Measurements from ENCODE around the gene NDUFS8.

NDUFS8 gene

DNA sequence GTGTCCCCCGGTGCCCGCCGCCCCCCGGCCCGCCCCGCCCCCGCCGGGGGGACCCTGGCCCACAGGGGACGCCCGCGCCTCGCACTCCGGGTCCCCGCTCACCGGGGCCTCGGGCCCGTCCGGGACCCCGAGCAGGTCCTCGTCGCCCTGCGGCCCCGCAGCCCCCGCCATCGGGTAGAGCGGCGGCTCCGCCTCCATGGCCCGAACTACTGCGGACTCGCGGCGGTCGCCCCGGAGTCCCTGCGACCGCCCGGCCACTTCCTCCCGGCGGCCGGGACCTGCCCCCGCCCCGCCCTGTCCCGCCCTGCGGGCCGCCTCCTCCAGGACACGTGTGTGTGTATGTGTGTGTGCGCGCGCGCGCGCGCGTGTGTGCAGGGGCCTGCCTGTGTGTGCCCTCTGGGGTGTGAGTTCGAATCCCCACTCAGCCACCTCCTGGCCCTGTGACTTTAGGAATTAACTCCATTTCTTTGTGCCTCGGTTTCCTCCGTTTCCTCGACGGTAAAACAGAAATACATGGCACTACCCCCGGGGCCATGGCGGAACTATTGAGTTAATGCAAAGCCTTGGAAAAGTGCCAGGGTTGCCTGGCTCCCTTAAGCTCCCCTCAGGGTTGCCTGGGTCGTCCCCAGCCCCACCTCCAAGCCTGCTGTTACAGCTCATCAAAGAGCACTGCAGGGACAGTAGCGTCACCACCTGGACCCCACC lies 26.5 kb upstream of the NDUFS8 start, which contains the start of gene UNC93B1:
Gene UNC93B1 (minus strand): TSS at position 252 of the 705 bp plus-strand sequence. CDS start 54 bp downstream, at position 198.
- DNase-seq = peak; percentile 75

DNA sequence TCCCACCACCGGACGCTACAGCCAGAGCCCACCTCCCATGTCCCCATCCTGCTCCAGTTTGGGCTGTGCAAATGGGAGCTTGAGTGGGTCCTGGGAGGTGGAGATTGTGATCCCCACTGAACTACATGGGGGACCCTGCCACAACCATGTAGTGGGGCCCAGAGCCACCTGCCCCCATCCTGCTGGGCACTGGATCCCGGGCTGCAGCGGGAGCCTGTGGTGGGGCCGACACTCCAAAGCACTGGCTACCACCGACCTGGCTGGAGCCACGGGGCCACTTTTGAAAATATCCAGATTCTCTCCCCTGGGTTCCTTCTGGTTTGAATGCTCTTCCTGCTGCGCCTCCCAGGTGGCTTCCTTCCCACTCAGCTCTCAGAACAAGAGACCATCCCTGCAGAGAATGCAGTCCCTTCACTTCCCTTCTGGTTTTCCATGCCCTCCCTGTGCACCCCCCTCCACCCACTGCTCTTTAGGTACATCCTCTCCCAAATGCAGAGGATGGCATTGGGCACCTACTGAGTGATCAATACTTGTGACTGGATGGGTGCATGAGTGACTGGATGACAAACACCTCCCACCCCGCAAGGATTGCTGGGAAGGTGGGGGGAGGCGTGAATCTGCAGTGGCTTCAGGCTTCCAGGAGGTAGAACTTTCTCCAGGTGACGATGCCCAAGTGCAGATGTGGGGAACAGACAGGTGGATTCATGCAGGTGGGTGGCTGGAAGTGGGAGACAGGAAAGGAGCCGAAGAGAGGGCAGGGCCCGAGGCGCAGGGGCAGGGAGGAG lies 25.7 kb upstream of the NDUFS8 start:
- peak; percentile 20 for DNase-seq

DNA sequence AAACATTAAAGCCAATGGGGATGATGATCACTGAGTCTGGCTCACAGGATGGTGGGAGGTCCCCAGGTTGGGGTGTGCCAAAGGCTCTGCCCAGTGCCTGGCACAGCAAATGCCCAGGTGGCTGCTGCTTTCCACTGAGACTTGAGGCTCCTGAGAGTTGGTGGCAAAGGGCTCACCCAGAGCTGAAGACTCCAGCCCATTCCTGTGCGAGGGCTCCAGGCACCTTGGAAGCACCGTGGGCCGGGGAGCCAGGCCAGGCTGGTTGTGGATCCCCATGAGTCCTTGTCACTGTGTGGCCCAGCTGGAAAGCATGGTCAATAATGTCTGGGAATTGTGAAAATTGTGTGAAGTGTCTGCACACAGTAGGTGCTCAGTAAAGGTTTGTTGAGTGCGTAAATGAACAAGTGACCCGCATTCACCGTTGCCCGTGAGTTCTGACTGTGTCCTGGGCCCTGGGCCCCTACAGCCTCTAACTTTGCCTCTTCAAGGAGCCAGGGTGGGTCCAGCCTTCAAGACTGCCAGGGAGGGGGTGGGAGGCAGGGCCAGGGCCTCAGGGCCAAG lies 23.8 kb upstream of the NDUFS8 start:
- no peak for DNase-seq

DNA sequence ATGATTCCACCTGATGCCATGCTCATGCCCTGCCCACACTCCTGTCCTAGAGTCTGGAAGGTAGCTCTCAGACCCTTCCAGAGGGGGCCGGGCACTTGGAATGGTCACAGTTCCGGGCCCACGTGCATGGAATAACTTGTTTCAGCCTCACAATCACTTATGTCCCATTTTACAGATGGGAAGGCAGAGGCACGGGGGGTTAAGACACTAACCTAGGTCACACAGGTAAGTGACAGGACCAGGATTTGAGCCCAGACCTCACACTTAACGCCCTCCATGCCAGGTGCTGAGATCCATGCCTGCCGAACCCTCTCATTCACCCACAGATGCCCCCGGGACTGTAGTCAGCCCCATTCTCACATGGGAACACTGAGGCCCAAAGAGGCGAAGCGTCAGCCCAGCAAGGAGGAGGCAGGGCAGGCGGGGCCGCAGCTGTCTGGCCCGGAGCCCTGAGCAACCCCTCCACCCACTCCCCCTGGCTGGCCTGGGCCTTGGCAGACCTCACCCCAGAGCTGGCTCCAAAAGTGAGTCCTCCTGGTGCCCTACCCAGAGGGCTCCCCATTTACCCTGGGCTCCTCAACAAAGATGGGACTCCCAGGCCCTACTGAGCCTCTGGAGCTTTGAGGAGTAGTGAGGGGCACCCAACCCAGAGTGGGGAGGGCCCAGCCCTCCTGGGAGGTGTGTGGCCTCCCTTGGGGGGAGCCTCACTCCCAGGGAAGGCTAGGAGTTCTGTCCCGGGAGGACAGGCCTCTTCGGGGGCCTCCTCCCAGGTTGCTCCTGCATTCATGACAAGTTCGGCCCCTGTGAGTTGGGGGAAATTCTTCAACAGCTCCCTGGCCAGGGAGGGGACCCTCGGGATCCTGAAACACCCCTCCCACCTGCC lies 22.7 kb upstream of the NDUFS8 start:
- DNase-seq = no peak

DNA sequence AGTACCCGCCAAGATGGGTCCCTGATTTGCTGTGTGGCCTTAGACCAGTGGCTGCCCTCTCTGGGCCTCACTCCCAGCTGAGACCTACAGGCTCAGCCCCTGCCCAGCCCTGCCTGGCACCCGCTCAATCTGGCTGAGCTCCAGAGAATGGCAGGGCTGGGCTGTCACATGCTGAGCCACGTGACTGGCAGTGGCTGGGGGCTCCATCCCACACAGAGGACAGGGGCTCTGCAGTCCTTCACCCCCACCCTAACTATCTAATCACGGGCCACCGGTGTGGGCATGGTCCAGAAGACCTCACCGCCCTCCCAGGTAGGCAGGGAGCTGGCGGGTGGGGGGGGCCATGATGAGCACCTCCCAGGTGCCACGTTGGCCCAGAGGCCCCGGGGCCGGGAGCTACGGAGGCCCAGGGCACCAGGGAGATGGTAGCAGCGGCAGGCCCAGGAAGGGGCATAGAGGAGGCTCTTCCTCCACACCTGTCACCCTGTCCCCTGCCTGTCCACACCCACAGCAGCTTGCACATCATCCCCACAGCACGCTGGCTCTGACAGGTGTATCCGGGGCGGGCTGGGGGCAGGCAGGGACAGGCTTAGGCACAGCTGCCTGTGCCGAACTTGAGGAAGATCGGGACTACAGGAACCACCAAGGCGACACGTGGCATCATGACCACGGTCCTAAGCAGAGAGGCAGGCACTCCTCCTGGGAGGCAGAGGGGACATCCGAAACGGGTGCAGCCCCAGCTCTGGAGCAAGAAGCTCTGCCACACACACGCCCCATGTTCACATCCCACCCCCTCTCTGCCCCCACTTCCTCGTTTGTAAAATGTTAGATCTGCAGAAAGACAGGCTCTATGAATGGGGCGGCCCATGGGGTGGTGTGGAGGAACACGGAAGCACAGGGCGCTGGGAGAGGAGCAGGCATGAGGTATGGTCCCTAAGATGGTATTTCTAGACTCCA lies 21.8 kb upstream of the NDUFS8 start:
- peak; percentile 39 for DNase-seq

DNA sequence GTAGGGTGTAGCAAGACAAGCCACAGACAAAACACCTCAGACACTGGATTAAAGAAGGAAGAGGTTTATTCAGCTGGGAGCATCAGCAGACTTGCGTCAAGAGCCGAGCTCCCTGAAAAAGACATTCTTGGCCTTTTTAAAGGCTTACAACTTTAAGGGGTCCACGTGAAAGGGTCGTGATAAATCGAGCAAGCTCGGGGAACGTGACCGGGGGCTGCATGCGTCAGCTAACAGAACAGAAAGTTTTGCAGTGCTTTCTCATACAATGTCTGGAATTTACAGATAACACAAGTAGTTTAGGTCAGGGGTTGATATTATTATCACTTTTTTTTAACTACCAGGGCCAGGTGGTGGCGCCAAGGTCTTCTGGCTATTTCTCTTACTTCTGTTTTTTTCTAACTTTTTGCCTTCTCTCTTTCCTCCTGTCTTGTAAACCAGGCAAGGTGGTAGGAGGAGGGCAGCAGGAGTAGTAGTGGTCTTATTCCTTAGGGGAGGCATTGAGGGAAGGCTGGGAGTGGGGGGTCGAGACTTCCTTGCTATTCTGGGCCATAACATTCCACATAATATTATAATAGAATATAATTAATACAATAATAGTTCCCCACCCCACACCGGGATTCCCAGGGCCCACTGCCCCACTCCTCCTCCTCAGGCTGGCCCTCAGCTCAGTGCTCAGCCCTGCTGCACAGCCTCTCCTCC lies 20.9 kb upstream of the NDUFS8 start:
- DNase-seq = no peak

DNA sequence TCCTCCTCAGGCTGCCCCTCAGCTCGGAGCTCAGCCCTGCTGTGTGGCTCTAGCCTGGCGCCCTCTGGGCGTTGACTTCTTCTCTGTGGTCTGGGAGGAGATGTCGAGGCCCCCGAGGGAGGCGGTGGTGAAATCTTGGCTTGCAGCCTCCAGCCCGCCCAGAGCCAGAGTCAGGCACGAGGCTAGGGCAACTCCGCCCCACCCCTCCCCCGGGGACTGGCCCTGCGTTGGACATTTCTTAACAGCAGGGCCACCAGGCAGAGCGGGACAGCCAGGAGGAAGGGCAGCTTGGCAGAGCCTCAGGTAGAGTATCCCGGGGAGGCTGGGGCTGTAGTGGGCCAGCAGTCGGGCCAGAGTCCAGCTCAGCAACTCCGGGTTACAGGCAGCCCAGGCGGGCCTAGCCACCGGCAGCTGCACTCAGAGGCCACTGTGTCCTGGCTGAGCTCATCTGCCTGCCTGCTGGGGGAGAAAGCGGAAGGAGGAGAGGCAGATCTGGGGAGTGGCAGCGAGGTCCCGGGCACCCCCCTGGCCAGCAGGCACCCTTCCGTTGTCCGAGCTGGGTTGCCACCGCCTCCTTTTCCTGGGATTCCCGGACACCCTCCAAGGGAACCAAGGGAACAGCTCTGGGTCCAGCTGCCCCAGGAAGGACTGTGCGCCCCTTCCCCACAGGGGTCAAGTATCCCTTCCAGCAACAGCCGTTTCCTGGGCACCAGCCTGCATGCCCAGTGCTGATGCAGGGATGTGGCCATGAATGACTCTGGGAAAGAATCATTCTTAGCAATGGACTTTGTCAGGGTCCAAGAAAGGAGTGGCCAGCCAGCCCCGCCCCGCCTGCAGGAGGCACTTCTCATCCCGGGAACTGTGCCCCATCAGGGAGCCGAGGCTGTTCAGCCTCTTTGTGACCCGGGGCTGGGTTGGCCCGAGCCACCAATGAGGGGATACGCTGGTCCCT lies 20.1 kb upstream of the NDUFS8 start, which contains the start of gene ALDH3B1:
Gene ALDH3B1 (plus strand): TSS at position 238 of the 952 bp plus-strand sequence. CDS start 4,971 bp downstream, outside the sequence.
- no peak for DNase-seq

DNA sequence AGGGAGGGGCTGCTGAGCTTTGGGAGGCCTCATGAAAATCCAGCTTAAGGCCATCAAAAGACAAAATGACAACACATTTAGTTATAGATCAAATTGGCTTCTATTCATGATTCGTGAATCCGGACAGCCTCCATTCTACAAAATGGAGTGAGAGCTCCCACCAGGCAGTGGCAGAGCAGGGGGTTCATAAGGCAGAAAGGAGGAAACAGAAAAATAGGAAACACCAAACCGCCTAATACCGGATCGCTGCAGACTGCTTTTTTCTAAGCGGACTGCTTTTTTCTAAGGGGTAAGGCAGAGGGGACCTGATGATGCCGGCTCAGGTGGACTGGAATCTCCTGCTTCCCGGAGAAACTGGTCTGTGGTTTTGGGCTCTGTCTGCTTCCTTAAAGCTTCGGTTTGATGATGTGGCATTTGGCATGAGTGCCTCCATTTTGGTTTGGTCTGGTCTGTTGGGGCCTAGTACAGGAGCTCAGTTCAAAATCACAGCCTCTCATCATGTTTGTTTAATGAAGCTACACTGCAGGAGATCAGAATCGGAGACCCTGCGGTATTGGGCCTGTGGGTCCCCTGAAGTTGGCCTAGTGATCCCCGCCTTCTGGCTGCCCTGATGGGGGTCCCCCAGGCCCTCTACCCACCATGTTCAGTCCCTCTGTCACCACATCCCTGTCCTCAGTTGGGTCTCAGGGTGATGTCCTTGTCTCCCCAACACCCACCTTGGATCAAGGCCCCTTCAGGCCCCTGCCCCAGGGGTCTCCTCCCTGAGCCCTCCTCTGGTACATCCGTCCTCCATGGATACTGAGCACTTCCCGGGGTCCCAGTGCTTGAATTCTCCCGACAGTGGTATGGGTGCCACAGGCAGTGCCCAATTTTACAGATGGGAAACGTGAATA lies 19.2 kb upstream of the NDUFS8 start:
- no peak for DNase-seq

DNA sequence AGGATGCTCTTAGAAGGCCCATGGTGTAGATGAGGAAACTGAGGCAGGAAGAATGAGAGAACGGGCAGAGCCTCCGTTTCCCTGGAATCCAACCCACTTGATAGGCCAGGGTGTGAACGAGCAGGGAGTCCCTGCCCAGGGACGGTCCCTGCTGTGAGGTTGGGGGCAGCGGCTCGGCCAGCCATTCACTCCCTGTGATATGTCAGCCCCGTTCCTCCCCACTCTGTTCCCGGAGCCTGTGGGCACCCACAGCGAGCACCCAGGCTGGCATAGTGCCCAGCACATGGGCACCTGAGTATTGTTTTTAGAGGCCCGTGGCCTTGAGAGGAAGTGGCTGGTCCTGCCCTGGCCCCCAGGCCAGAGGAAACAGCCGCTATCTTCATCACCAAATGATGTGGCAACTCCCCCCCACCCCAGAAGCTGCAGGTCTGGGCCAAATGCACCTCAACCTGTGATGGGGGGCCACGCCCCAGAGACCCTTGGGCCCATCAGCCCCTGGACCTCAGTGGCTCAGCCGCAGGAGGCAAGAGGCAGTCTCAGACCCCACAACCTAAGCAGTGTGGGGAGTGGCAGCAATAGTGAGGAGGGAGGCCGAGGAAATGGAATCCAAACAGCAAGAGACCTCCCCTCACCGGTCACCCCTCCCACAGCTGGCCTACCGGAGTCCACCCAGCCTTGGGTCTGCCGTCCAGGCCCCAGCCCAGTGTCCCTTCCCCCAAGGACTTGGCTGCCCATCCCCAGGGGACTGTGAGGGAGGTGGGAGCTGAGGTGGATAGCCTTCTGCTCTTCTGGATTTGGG lies 18.2 kb upstream of the NDUFS8 start:
- DNase-seq = no peak

DNA sequence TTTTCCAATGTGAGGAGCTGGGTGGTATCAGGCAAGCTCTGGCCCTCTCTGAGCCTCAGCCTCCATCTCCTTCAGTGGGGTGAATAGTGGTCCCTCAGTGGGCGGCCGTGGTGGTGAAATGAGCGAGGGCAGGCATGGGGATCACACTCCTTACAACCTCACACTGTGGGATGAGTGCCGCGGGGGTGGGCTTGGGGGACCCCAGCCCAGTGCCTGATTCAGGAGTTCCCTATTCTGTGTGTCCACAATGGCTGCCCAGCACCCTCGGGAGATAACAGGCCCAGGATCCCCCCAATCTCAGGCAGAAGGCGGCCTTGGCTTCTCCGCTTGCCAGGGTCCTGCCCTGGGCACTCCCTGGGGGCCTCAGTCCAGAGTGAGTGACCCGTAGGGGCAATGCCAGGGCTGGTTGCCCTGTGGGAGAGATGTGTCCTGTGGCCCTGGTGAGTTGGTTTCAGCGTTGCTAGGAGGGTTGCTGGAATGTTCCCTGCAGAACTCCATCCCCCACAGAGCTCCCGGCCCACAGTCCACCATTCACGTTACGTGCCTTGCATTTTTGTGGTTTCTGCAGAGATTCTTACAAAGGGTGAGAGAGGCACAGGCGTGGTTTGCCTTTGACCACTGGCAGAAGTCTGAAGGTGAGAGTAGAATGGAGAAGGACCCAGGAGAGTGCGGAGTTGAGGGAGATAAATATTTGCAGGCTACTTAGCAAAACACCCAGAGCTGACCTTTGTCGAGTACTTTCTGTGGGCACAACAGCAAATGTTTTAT lies 17.5 kb upstream of the NDUFS8 start:
- no peak for DNase-seq

DNA sequence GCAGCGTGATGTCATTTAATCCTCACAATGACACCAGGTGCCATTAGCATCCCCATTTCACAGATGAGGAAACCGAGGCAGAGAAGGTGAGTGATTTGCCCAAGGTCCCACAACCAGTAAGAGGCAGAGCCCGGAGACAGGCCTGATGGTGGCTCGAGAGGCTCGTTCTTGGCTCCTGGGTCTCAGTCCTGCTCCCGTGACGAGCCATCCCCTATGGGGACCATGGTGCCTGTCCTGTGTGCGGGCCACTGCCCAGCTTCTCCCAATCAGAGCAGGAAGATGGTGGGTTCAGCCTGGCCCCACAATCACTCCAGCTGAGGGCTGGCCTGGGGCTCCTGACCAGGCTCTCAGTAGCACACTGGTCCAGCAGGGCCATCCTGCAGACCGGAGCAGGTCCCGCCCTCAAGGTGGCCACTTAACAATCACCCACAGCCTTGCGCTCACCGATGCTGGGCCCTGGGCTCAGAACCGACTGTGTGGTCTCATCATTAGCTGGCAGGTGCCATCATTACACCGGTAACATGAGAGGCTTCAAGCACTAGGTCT lies 16.8 kb upstream of the NDUFS8 start:
- DNase-seq = peak; percentile 55

DNA sequence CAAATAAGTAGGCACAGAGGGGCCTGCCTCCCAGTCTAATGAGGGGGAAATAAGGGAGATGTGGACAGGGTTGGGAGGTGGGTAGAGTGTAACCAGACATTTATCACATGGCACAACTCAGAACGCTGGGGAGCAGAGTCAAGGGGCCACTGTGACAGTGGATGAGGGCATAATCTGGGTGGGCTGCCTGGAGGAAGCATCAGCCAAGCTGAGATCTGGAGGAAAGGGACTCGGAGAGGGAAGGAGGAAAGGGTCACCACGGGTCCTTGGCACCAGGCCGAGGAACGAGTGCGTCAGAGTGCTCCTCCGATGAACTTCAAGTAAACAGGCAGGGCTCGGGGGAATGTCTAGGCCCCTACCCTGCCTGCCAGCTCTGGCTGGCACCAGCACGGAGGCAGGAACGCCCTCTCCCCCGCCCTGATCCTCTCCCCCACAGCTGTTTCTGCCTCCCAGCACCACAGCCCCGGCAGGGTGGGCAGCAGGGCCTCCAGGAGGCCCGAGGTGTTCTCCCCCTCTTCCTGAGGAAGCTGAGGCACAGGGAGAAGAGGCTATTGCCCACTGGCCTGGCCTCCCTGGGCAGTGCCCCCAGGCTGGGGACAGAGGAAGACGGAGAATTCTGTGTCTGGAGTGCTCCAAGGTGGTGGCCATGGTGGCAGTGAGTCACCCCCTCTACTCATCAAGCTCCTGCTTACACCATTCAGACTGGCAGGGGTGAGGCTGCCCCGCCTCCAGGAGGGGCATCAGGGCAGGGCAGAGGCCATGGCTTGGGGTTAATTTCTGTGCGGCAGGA lies 16.1 kb upstream of the NDUFS8 start:
- DNase-seq = peak; percentile 28

DNA sequence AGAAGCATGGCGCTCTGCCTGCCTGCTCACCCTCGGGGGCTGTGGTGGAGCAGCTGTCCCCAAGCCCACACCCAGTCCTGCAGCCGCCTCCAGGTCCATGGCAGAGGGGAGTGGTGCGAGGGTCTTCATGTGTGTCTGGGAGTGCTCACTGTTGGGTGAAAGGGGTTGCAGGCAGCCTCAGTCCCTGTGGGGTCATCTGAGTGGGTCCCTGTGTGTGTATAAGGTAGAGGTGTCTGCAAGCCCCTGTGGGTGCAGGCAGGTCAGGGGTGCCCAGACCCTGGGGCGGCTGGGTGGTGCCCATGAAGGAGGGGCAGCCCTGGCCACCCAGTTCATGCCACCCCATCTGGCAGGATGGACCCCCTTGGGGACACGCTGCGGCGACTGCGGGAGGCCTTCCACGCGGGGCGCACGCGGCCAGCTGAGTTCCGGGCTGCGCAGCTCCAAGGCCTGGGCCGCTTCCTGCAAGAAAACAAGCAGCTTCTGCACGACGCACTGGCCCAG lies 15.5 kb upstream of the NDUFS8 start:
- DNase-seq = no peak

DNA sequence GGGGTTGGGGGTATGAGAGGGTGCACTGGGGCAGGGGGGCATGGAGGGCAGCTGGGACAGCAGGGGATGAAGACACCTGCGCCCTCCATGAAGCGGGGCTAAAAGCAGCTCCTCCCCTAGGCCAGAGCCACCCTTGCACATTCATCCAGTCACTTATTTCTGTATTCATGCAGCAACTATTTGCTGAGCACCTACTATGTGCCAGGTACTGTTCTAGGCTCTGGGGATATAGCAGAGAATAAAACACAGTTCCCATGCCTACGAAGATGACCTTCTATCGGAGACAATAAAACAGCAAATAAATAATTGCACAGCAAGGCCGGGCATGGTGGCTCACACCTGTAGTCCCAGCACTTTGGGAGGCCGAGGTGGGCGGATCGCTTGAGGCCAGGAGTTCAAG lies 15.0 kb upstream of the NDUFS8 start:
- DNase-seq = no peak

DNA sequence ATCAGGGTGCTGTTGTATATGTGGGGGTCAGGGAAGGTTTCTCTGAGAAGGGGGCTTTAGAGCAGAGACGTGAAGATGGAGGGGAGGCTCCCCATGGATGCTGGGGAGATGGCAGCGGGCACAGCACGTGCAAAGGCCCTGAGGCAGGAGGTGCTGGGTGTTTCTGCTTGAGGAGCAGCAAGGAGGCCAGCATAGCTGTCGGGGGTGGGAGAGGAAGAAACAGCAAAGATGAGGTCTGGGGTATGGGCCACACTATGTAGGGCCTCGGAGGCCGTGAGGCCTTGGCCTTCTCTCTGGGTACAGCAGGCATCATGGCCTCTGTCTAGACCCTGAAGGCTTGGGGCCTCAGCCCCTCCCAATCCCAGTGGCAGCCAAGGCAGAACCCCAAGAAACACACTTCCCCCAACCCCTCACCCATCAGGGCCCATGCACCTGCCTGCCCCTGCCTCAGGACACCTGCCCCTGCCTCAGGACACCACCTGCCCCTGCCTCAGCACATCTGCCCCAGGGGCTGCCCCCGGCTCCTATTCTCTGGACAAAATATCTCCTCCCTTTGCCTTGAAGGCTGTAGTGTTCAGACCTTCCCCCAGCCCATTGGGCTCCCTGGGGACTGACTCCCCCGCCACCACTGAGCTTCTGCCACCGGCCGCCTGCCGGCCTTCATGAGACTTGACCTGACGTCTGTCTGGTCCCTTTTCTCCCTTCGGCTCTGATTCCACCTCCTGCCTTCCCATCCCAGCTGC lies 14.1 kb upstream of the NDUFS8 start:
- DNase-seq = no peak

Measured in NCI-H510A treated with DMSO at 0.1 percent for 48 hours (cell line).